SK-N-SH treated with all-trans-retinoic acid at 6 μM for 48 hours (cell line): ENCODE data around the gene FOXJ2.

Experiments
- RARB ChIP-seq: fragments of 250-450 bp; sonication (Bioruptor Pico); IDR thresholded peaks from 2 replicates; pipeline ENCODE4 v1.8.0; 2021; ENCODE audit warnings: mild to moderate bottlenecking, moderate library complexity
- ZNF565 ChIP-seq: fragments of 450-650 bp; formaldehyde crosslinking; conservative IDR thresholded peaks from 2 replicates; pipeline ENCODE4 v1.5.0; 2020; ENCODE audit warnings: low read depth, mild to moderate bottlenecking, moderate library complexity
- TF ChIP-seq, protein P1 (sequence below): fragments of 250-450 bp; sonication (Bioruptor Pico); IDR thresholded peaks from 2 replicates; pipeline ENCODE4 v1.8.0; 2020; ENCODE audit warnings: mild to moderate bottlenecking, moderate library complexity, borderline replicate concordance

DNA sequence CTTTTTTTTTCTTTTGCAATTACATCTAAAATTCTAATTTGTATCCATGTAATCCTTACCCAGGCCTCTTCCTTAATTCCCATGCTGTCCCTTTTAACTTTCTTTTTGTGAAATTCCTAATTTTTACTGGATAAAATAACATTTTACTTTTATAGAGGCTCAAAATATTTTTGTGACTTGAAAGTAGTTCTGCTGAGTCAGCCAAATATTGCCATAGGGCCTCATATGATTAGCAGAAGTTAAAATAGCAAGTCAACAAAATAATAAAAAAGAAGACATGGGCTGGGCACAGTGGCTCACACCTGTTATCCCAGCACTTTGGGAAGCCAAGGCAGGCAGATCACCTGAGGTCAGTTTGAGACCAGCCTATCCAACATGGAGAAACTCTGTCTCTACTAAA lies 31.6 kb downstream of the FOXJ2 start:
- TF ChIP-seq ZNF565 (CRISPR knock-in tag) (no peak), RARB (CRISPR knock-in tag) (no peak)
- TF ChIP-seq, protein P1, sequence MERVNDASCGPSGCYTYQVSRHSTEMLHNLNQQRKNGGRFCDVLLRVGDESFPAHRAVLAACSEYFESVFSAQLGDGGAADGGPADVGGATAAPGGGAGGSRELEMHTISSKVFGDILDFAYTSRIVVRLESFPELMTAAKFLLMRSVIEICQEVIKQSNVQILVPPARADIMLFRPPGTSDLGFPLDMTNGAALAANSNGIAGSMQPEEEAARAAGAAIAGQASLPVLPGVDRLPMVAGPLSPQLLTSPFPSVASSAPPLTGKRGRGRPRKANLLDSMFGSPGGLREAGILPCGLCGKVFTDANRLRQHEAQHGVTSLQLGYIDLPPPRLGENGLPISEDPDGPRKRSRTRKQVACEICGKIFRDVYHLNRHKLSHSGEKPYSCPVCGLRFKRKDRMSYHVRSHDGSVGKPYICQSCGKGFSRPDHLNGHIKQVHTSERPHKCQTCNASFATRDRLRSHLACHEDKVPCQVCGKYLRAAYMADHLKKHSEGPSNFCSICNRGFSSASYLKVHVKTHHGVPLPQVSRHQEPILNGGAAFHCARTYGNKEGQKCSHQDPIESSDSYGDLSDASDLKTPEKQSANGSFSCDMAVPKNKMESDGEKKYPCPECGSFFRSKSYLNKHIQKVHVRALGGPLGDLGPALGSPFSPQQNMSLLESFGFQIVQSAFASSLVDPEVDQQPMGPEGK (CRISPR knock-in tag): no peak
